Activated naive CD4-positive, alpha-beta T cell treated with anti-CD3 and anti-CD28 coated beads for 36 hours (primary cell): Measurements from ENCODE around the gene ALDH1A3. TPM values are rescaled to one million over a fixed set of nuclear protein-coding genes. Genes with fewer than 3 reads are reported as not detected.

ENCODE experiments used
- CTCF ChIA-PET: fragments of 350-600 bp; sonication (Branson Sonifier 250); formaldehyde crosslinking; loops from one replicate; lab custom pipeline; 2021; ENCODE audit warnings: antibody characterized with exemption; lab: Charles Lee
- DNase-seq: peaks from one replicate; pipeline ENCODE4 v3.0.0-alpha.2; 2020
- H3K27ac Mint-ChIP-seq: one replicate; pipeline ENCODE4 v1.8.0; 2021; ENCODE audit warnings: mild to moderate bottlenecking, mixed read lengths
- H3K27me3 Mint-ChIP-seq: one replicate; pipeline ENCODE4 v1.8.0; 2021; ENCODE audit warnings: low read depth, mixed read lengths
- H3K36me3 Mint-ChIP-seq: one replicate; pipeline ENCODE4 v1.8.0; 2021; ENCODE audit warnings: low read depth, mixed read lengths
- H3K4me1 Mint-ChIP-seq: one replicate; pipeline ENCODE4 v1.8.0; 2021; ENCODE audit warnings: low read depth, mixed read lengths
- H3K4me3 Mint-ChIP-seq: one replicate; pipeline ENCODE4 v1.8.0; 2021; ENCODE audit warnings: mild to moderate bottlenecking, moderate library complexity, mixed read lengths
- H3K9me3 Mint-ChIP-seq: one replicate; pipeline ENCODE4 v1.8.0; 2021; ENCODE audit warnings: mixed read lengths
- intact Hi-C: fragments of 100-400 bp; cut with micrococcal nuclease; formaldehyde crosslinking; loops from one replicate; pipeline ENCODE4 v1.15.1; 2023
- total RNA-seq, 2 experiments: library from RNA; stranded (reverse); gene quantifications; one replicate each; pipeline ENCODE4 v1.2.3, GENCODE V29; 2021

Gene ALDH1A3
- total RNA-seq, 2 experiments from 2014 or later, result not detected

DNA sequence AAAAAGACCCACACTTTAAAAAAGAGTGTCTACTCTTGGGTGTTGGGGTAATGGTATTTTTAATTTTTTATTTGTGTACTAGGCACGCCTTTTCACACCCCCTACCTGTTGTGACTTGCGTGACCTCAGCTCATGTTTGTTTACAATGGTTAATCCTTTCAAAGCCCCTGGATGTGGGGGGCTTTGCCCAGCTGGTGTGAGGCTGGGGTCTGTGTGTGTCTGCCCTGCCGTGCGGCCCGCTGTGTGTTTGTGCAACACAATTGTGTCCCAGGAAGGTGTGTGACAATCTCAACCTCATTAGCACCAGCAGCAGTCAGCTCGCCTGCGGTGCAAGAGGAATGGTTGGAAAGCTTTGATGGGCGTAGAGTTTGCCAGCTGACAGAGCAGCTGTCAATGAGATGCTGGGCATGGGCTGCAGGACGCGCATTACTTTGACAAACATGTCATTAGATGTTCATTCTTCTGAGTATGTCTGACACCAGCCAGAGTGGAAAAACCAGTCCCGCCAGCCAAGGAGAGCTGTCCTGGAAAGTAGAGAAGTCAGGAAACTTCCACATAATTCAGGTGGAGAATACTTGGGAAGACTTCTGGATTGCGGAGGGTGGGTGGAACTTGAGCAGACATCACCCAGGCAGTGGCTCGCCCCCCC, 49.1 kb downstream of the ALDH1A3 start:
- H3K36me3 Mint-ChIP-seq, result no peaks in the 10 kb centered on the region
- H3K4me3 Mint-ChIP-seq, result no peak overlapping the region
- H3K27me3 Mint-ChIP-seq, result peaks cover 7% of the 10 kb centered on the region
- H3K4me1 Mint-ChIP-seq, result no peaks in the 10 kb centered on the region
- no peaks in the 10 kb centered on the region for H3K9me3 Mint-ChIP-seq
- H3K27ac Mint-ChIP-seq, result no peak overlapping the region
- intact Hi-C loops, result no loop called here
- CTCF ChIA-PET, result interaction anchor here (1.5 to 2.0 kb wide), 3 partner anchors 13 to 79 kb away, joined by 3 to 8 read pairs (median 3); no protein-coding TSS in a partner anchor
- DNase-seq, result no peak

DNA sequence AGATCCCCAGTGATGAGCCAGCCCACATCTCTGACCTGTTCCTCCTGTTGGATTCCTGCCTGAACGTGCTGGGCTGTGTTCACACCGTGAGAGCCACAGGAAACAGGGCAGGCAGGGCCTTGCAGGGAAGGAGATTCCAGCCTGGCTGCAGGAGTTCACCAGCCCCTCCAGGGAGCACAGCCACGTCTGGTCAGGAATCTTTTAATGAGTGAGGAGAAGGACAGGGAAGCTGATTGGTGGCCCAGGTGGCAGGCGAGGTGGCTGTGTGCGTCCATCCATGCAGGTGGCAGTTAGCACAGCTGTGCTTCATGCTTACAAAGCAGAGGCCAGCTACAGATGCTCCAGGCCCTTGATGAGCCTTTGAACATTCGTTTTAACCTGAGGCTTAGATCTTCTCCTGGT, 50.0 kb downstream of the ALDH1A3 start:
- CTCF ChIA-PET, result interaction anchor here (1.5 kb wide), 1 partner anchor 23 kb away, joined by 3 read pairs; no protein-coding TSS in a partner anchor
- no peak for DNase-seq
- Mint-ChIP-seq H3K27me3 (peaks cover 4% of the 10 kb centered on the region), H3K4me1 (no peaks in the 10 kb centered on the region), H3K36me3 (no peaks in the 10 kb centered on the region), H3K9me3 (no peaks in the 10 kb centered on the region), H3K27ac (no peak overlapping the region), H3K4me3 (no peak overlapping the region)
- intact Hi-C loops, result no loop called here

DNA sequence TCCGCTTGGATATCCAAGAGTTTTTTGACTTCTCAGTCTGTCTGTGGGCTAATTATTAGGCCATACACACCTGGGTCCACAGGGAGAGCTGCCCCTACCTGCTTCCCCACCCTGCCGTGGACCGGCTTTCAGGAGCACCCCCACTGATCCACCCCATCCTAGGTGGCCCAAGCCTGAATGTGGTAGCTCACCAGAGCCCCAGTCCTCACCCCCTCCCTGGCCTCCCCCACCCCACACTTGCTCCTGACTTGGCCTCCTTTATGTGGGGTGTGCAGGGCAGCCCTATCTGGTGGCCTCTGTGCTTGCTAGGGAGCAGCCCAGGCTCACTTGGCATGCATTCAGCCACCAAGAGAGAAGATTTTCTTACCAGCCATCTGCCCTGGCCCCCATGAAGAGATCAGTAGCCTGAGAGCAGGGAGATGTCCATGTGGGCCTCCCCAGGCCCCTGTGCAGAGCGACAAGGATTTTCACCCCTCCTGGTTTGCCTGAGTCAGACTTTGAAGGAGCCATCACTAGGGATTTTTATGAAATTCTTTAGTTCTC, 50.7 kb downstream of the ALDH1A3 start:
- peaks cover 2% of the 10 kb centered on the region for H3K27me3 Mint-ChIP-seq
- no peaks in the 10 kb centered on the region for H3K4me1 Mint-ChIP-seq
- DNase-seq, result no peak
- intact Hi-C loops, result no loop called here
- H3K27ac Mint-ChIP-seq, result no peak overlapping the region
- no peaks in the 10 kb centered on the region for H3K36me3 Mint-ChIP-seq
- no peaks in the 10 kb centered on the region for H3K9me3 Mint-ChIP-seq
- H3K4me3 Mint-ChIP-seq, result no peak overlapping the region
- CTCF ChIA-PET, result interaction anchor here (0.7 kb wide), 2 partner anchors 77 to 86 kb away, joined by 3 read pairs; no protein-coding TSS in a partner anchor

DNA sequence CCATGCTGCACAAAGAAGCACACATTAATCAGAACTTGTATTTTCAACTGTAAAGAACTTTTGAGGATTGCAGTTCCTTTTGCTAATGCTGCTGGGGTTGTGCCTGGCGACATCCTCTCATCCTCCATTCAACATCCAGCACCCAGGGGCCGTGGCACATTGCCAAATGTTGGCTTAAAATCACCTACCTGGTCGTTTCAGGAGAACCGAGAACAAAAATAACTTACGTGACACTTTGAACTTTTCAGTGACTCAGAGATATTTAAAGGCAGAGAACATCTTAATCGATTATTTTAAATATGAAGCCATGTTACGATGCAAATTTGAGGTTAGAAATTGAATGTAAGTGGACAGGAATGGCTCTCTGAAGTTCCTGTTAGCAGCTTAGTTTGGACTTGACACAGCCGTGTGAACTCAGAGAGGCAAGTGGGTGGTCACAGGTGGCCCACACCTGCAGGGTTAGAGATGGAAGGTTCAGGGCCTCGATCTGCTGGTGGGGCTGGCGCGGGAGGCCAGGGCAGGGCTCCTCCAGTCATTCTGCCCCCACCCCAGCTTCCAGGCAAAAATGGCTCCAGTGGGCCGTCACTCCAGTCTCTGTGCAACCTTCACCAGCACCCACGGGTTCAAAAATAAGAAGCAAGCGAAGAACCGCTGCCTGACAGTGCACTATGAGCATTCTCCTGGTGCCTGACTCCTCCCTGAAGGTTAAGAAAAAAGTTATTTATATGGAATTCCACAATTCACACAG, 51.7 kb downstream of the ALDH1A3 start:
- no peak overlapping the region for H3K27ac Mint-ChIP-seq
- CTCF ChIA-PET, result interaction anchor here (0.7 kb wide), 2 partner anchors 77 to 85 kb away, joined by 3 read pairs; no protein-coding TSS in a partner anchor

DNA sequence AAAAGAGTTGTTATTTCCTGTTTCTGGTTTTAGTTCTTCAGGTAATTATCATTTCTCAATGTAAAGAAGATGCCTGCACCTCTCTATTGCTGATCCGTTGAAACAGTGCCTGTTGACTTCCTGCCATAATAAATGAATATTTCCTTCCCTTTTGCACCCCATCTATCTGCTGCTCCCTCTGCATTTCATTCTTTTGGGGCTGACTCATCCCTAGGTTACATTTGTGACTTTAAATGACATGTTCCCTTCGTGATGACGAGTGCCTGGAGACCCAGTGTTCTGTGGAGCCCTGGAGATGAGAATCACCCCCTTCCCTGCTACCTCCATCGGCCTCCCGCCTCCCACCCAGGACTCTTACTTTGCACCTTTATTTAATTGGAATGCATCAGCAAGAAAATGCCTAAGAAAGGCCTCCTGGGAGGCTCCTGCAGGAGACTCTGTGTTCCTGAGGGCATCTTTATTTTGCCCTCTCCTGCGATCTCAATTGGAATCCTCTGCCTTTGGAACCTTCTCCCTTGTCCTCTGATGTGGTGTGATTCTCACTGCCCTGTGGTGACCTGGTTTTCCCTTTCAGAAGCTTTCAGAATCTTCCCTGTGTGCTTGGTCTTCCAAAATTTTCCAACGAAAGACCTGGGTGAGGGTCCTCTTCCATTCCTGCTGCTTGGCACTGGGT, 53.2 kb downstream of the ALDH1A3 start:
- intact Hi-C loops, result no loop called here
- H3K27ac Mint-ChIP-seq, result no peak overlapping the region
- no peaks in the 10 kb centered on the region for H3K4me1 Mint-ChIP-seq
- H3K9me3 Mint-ChIP-seq, result no peaks in the 10 kb centered on the region
- no peak for DNase-seq
- no peak overlapping the region for H3K4me3 Mint-ChIP-seq
- CTCF ChIA-PET, result no interaction called here
- no peaks in the 10 kb centered on the region for H3K36me3 Mint-ChIP-seq
- H3K27me3 Mint-ChIP-seq, result no peaks in the 10 kb centered on the region

More for the DNA sequence above, 51.7 kb downstream of the ALDH1A3 start:
- intact Hi-C loops, result no loop called here
- DNase-seq, result no peak
- Mint-ChIP-seq H3K27me3 (no peaks in the 10 kb centered on the region), H3K4me1 (no peaks in the 10 kb centered on the region), H3K4me3 (no peak overlapping the region), H3K9me3 (no peaks in the 10 kb centered on the region), H3K36me3 (no peaks in the 10 kb centered on the region)

DNA sequence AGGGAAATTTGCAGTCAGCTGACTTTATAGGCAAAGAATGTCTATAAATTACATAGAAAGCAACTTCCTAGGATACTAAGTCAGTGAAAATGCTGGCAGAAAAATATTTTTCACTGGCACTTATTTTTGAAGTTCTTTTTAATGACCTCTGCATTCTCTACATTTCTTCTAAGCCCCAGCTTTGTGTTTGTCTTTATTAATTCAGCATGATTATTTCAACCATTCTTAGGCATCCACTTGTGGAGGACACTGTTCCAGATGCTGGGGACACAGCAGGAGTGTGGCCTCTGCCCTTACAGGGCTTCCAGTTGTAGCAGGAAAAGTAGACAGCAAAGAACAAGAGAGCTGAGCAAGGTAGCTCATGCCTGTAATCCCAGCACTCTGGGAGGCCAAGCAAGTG, 54.5 kb downstream of the ALDH1A3 start:
- H3K36me3 Mint-ChIP-seq, result no peaks in the 10 kb centered on the region
- H3K27me3 Mint-ChIP-seq, result no peaks in the 10 kb centered on the region
- CTCF ChIA-PET, result interaction anchor here (0.6 to 0.7 kb wide), 2 partner anchors 8 to 82 kb away, joined by 3 read pairs; no protein-coding TSS in a partner anchor
- H3K9me3 Mint-ChIP-seq, result no peaks in the 10 kb centered on the region
- no peak for DNase-seq
- no peaks in the 10 kb centered on the region for H3K4me1 Mint-ChIP-seq
- intact Hi-C loops, result no loop called here
- no peak overlapping the region for H3K27ac Mint-ChIP-seq
- H3K4me3 Mint-ChIP-seq, result no peak overlapping the region

DNA sequence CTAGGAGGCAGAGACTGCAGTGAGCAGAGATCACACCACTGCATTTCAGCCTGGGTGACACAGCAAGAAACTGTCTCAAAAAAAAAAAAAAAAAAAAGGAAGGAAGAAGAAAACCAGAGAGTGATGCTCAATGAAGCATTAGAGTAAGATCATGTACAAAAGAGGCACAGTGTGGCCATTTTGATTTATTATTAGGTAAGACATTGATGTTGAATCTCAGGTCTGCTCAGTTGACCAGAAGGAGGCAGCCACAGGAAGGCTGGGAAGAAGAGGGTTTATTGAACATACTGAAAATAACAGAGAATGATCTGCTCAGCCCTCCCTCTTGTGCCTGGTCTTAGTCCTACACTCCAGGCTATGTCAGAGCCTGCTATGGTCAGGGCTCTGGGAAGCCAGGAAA, 55.1 kb downstream of the ALDH1A3 start:
- H3K4me1 Mint-ChIP-seq, result no peaks in the 10 kb centered on the region
- no peak overlapping the region for H3K27ac Mint-ChIP-seq
- H3K36me3 Mint-ChIP-seq, result no peaks in the 10 kb centered on the region
- CTCF ChIA-PET, result interaction anchor here (0.6 kb wide), 1 partner anchor 81 kb away, joined by 3 read pairs; no protein-coding TSS in a partner anchor
- intact Hi-C loops, result no loop called here
- no peak overlapping the region for H3K4me3 Mint-ChIP-seq
- DNase-seq, result no peak
- H3K27me3 Mint-ChIP-seq, result no peaks in the 10 kb centered on the region
- no peaks in the 10 kb centered on the region for H3K9me3 Mint-ChIP-seq

DNA sequence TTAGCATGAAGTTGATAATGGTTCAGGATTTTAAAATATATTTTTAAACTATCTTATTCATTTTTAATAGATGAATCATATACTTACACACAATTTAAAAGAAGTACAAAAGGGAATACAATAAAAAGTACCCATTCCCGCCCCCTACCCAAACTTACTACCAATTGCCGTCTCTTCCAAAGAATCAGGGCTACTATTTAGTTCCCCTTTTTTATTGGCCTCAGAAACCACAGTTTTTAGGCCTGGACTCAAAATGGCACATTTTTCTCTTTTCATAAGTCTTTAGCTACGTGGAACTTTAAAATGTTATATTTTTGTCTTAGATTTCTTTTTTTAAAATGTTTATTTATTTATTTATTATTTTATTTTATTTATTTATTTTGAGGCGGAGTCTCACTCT, 57.5 kb downstream of the ALDH1A3 start:
- Mint-ChIP-seq H3K4me3 (no peak overlapping the region), H3K9me3 (no peaks in the 10 kb centered on the region), H3K27ac (no peak overlapping the region), H3K4me1 (no peaks in the 10 kb centered on the region), H3K36me3 (no peaks in the 10 kb centered on the region), H3K27me3 (no peaks in the 10 kb centered on the region)
- CTCF ChIA-PET, result no interaction called here
- intact Hi-C loops, result no loop called here
- no peak for DNase-seq

DNA sequence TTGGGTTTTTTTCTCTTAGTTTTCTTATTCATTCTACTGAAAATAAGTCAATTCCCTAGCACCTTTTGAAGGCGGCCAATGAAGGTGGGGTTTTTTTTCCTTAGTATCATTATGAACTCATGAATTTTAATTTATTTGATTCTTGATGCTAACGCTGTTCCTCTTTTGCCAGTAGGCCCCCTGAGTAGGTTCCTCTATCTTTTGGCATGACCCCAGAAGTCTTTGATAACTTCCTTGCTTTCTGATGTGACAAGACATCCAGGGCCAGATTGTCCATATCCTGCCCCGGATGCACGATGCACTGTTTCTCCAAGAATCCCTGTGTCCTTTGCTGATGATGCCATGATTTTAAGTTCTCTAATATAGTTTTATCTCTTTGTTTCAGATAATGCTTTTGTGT, 60.2 kb downstream of the ALDH1A3 start:
- H3K4me1 Mint-ChIP-seq, result no peaks in the 10 kb centered on the region
- no peaks in the 10 kb centered on the region for H3K27me3 Mint-ChIP-seq
- no peaks in the 10 kb centered on the region for H3K9me3 Mint-ChIP-seq
- no peaks in the 10 kb centered on the region for H3K36me3 Mint-ChIP-seq
- DNase-seq, result no peak
- H3K27ac Mint-ChIP-seq, result no peak overlapping the region
- CTCF ChIA-PET, result no interaction called here
- H3K4me3 Mint-ChIP-seq, result no peak overlapping the region
- intact Hi-C loops, result no loop called here

DNA sequence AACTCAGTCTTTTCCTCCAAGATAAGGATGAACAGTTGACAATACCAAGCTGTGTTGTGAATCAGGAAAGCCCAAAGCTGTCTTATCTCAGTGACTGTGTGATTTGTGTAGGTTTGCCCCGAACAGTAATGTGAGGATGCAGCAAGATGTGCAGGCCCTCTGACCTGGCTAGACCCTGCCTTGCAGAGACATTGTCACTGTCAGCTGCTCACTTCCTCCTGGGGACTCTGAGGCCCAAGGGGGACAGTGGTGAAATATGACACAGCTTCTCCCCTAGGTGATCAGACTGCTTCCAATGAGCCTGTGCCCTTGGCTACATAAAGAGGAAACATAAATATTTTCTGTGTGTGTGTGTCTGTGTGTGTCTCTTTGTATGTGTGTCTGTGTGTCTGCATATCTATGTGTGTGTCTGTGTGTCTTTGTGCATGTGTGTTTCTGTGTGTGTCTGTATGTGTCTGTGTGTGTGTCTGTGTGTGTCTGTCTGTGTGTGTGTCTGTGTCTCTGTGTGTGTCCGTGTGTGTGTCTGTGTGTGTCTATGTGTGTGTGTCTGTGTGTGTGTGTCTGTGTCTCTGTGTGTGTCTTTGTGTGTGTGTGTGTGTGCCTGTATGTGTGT, 61.2 kb downstream of the ALDH1A3 start:
- H3K4me1 Mint-ChIP-seq, result no peaks in the 10 kb centered on the region
- CTCF ChIA-PET, result no interaction called here
- no peaks in the 10 kb centered on the region for H3K9me3 Mint-ChIP-seq
- intact Hi-C loops, result no loop called here
- no peaks in the 10 kb centered on the region for H3K36me3 Mint-ChIP-seq
- H3K27me3 Mint-ChIP-seq, result no peaks in the 10 kb centered on the region
- no peak overlapping the region for H3K27ac Mint-ChIP-seq
- no peak for DNase-seq
- H3K4me3 Mint-ChIP-seq, result no peak overlapping the region

DNA sequence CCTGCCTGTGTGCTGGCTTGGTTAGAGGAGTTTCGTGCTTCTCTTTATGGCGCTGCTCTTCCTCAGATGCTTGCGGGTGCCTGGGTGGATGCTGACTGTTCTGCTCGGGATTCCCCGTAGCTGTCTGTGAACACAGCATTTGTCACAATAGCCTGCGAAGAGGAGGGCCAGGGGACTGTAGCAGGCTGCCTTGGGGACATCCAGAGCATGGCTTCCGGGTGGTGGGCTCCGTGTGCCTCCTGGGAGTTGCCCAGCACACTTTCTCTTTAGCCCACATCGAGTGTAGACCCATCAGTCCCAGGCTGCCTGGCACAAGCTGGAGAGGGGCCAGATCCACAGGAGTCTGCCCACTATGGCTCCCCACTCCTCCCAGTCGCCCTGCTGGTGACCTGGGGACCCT, 61.9 kb downstream of the ALDH1A3 start:
- intact Hi-C loops, result no loop called here
- H3K27ac Mint-ChIP-seq, result no peak overlapping the region
- H3K4me3 Mint-ChIP-seq, result no peak overlapping the region
- no peaks in the 10 kb centered on the region for H3K9me3 Mint-ChIP-seq
- no peak for DNase-seq
- H3K27me3 Mint-ChIP-seq, result no peaks in the 10 kb centered on the region
- H3K4me1 Mint-ChIP-seq, result no peaks in the 10 kb centered on the region
- CTCF ChIA-PET, result no interaction called here
- no peaks in the 10 kb centered on the region for H3K36me3 Mint-ChIP-seq
